Raji (cell line): Measurements from ENCODE around the gene RELN.

ENCODE experiments used
- POLR2A ChIP-seq: IDR thresholded peaks from 2 replicates; pipeline ENCODE4 v1.6.1; 2011; ENCODE audit warnings: low read depth, low read length, control low read depth; ENCODE audit not compliant: insufficient read depth

RELN gene

DNA sequence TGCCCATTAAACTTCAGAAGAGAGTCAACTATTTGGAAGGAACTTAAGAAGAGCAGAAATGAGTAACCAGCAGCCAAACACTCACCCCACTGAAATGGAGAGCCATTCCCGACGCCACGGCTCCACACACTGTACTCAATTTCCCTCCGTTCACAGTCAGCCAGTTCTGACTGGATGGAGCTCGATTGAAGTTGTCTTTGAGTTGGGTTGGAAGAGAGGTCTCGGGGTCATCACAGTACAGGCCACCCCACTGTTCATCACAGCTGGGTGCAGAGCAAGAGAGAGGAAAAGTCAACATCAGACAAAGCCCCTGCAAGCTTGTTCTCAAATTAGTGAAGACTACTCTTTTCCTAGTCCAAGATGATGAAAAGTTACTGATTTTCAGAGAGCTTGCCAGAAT is 467.5 kb downstream of the RELN start:
- TF ChIP-seq POLR2A: no peak

DNA sequence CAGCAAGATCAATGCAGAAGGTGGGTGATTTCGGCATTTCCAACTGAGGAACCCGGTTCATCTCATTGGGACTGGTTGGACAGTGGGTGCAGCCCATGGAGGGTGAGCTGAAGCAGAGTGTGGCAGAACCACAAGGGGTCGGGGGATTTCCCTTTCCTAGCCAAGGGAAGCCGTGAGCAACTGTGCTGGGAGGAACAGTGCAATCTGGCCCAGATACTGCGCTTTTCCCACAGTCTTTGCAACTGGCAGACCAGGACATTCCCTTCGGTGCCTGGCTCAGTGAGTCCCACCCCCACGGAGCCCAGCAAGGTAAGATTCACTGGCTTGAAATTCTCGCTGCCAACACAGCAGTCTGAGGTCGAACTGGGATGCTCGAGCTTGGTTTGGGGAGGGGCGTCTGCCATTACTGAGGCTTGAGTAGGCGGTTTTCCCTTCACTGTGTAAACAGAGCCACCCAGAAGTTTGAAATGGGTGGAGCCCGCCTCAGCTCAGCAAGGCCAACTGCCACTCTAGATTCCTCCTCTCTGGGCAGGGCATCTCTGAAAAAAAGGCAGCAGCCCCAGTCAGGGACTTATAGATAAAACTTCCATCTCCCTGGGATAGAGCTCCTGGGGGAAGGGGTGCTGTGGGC is 484.8 kb downstream of the RELN start:
- no peak for TF ChIP-seq POLR2A

DNA sequence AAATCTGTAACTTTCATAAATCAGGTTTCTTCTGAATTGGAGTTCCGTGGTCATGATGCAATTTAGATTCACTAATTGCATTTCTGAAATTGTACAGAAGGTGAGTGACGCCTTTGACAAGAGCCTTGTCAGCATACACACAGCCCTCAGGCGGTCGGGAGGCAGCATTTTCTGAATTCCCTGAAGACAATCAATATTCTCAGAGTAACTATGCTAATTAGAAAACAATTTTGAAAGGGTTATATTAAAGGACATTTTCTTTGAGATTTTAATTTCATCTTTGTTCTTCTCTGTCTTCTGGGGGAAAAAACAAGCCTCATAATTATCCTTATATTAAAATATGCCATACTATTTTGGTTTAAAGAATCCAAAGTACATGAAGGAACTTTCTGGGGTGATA is 488.3 kb downstream of the RELN start:
- TF ChIP-seq POLR2A: no peak

DNA sequence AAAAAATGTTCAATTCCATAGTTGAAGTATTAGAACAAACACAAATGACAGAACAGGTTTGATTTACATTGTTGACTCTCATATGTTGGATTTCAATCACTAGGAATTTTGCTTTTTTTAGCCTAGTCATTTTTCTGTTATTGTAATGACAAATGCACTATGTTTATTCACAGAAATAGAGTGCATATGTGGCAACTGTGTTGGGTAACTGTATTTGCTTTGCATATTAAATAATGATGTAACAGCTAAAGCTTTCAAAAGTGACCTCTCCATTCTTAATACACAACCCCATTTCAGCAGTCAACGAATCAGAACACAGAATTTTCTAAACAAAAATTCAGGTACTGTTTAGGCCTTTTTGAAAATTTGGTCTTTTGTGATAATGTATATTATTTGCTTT is 489.5 kb downstream of the RELN start:
- no peak for TF ChIP-seq POLR2A

DNA sequence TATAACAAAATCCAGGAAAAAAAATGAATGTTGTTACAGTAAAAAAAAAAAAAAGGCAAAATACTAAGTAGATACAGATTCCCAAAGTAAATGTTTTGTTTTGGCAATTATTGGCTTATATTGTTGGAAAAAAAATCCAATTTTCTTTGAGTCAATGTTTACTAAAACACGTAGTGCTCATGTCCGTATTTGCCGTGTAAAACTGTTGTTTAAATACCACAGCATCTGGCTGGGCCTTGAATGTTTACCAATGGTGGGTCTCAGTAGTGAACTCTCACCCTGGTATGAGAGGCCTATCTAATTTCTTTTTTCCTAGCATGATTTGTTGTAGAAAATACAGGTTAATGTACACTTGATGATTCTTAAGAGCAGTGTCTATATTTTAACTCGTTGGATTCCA is 502.0 kb downstream of the RELN start:
- TF ChIP-seq POLR2A: no peak

DNA sequence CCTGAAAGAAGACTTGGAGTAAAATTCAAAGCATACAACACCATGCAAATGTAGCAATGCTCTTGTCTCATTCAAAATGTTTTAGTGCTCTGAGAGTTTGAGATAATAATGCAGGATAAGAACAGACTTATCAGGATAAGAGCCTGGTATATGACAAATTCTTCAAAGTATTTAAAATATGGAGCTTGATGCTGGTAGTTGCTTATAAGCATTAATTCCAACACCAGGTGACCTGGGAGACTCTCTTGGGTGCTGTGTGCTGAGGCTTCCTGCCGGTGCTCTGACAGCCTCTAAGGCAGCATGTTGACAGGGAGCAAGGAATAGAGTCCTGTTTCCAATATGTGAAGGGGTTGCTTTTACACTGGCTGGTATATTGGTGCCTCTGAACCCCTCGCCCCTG is 508.7 kb downstream of the RELN start:
- no peak for TF ChIP-seq POLR2A

DNA sequence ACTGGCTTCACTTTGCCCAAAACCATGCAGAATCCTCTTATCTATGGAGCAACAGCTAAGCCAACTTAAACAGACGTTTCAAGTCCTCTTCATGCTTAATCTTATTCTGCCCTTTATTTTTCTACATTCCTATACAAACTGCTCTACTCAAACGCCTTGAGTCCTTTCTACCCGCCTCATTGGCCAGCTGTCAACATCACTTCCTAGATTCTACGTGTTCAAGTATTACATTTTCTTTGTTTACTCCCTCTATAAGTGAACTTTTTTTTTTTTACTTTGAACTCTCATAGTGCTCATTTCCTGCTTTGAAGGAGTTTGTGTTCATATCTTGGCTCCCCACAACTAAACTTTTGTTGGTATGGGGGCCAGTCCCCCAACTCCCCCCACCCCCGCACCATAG is 514.5 kb downstream of the RELN start:
- no peak for TF ChIP-seq POLR2A

DNA sequence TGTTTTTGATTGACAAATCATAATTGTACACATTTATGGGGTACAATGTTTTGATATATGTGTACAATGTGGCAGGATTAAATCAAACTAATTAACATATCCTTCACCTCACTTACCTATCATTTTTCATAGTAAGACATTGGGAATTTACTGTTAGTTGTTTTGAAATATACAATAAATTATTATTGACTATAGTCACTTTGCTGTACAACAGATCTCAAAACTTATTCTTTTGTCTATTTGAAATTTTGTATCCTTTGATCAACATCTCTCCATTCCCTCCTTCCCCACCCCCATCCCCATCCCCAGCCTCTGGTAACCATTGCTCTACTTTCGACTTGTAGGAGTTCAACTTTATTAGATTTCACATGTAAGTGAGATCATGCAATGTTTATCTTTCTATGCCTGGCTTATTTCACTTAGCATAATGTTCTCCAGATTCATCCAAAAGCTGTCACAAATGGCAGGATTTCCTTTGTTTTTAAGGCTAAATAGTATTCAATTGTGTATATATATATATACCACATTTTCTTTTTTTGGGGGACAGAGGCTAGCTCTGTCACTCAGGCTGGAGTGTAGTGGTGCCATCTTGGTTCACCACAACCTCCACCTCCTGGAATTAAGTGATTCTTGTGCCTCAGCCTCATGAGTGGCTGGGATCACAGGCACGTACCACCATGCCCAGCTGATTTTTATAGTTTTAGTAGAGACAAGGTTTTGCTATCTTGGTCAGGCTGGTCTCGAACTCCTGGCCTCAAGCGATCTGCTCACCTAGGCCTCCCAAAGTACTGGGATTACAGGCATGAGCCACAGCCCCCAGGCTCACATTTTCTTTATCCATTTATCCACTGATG is 520.1 kb downstream of the RELN start:
- no peak for TF ChIP-seq POLR2A

DNA sequence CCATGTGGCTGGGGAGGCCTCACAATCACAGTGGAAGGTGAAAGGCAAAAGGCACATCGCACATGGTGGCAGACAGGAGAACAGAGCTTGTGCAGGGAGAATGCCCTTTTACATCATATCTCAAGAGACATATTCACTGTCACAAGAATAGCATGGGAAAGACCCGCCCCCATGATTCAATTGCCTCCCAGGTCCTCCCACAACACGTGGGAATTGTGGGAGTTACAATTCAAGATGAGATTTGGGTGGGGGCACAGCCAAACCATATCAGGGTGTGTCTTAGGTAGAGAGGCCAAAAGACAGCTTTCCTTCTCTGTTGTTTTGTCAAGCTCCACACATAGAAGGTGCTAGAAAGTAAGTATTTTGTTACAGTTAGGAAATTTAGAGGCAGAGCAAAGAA is 522.6 kb downstream of the RELN start:
- TF ChIP-seq POLR2A: no peak

DNA sequence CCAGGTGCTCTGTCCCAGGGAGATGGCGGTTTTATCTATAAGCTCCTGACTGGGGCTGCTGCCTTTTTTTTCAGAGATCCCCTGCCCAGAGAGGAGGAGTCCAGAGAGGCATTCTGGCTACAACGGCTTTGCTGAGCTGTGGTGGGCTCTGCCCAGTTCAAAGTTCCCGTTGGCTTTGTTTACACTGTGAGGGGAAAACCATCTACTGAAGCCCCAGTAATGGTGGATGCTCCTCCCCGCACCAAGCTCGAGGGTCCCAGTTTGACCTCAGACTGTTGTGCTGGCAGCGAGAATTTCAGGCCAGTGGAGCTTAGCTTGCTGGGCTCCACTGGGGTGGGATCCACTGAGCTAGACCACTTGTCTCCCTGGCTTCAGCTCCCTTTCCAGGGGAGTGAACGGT is 527.1 kb downstream of the RELN start:
- no peak for TF ChIP-seq POLR2A

DNA sequence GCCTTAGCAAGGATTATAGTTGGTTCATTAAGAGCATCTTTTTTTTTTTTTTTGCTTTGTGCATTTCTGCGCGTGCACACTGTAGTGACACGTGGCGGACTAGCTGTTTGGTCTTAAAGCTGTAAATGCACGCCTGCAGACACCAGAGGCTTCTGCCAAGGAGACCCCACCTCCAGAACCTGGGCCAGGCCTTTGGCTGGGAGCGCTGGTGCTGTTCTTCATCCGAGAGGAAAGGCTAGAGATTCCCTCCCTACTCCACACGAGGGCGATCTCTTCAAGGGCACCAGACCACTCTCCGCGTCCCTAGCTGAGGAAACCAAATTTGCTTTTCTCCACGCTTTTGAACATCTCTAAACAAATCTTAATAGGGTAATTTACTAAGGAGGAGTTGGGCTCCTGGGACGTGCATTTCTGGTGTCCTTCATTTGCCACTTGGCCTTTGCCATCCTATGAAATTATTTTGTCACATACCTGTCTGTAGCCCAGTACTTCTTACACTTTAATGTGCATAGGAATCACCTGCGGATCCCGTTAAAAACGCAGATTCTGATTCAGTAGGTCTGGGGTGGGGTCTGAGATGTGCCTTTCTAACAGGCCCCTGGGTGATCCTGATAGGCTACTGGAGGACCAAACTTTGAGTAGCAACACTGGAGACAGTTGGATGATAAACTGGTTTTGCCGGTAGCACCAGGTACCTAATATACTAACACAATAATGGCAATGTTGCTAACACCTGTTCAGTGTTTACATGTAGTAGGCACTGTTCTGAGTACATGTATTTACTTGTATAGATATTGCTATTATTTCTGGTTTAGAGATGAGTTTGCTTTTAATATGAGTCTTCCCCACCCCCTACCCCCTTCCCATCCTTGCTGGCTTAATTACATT is 542.1 kb downstream of the RELN start:
- TF ChIP-seq POLR2A: no peak

DNA sequence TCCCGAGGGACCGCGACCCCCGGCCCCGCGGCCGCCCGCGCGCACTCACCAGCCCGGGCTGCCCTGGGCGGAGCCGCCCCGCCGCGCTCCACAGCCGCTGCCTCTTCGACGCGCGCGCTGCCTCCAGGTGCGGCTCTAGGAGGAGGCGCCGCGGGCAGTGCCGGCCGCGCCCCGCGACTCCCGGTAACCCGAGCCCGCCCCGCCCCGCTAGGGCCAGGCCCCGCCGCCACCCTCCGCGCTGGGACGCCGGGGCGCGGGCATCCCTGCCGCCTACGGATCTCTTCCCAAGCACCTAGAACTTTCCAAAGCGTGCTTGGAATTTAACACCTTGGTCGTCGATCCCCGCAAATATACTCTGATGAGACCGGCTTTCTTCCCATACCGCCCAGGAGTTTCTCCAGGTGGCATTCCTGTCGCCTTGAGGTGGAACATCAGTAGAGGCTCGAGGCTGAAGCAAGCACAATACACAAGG is 543.4 kb downstream of the RELN start, which contains the start of gene SLC26A5:
SLC26A5 (minus strand) TSS at position 159 of the 472 bp plus-strand sequence. CDS start 24,693 bp downstream, outside the sequence.
- TF ChIP-seq POLR2A: no peak

DNA sequence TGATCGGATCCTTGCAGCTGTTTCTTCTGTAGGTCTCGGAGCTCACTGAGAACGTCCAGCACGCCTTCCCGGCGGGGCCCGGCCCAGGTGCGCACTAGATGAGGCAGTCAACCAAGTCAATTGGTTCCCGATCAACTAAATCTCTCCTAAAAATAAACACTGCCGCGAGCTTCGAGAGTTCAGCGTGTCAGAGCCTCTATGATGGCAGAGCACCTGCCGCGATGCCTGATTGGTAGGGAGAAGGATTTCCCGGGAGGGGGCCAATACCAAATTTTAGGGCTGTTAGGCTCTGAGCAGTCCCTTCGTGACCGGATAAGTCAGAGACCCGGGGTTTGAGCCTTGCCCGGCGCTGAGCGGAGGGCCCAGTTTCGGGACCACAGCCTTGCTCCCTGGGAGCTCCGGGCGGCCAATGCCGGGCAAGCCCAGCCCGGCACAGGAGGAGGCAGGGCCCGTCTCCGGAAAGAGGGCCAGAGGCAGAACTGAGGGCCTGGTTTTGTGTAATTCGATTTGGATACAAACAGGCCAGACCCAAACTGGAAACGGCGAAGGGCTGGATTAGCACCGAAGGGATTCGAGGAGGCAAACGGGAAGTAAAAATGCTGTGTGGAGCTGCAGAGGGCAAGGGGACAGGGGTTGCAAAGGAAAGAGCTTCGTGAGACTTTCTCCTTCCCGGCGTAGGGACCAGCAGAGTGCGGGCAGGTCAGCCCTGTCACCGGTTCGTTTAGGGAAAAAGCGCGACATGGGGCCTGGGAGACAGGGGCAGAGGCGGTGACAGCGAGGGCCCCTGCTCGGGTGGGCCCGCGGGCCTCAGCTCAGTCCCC is 544.0 kb downstream of the RELN start:
- TF ChIP-seq POLR2A: no peak

DNA sequence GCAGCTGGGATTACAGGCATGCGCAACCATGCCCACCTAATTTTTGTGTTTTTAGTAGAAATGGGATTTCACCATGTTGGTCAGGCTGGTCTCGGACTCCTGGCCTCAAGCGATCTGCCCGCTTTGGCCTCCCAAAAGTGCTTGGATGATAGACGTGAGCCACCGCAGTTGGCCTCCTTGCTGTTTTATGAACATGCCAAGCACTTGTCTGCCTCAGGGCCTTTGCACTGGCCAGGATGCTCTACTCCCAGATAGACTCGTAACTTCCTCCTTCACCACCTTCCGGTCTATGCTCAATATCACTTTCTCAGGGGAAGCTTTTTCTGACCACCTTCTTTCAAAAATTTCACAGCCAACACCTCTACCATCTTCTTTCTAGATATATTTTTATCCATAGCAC is 549.8 kb downstream of the RELN start:
- no peak for TF ChIP-seq POLR2A
